ENCODE data around the gene USP12. TPM values are rescaled to one million over a fixed set of nuclear protein-coding genes. Genes with fewer than 3 reads are reported as not detected.

USP12 gene
- total and polyA plus RNA-seq, 4 donors = 5.7 to 43.7 (median 11.9) TPM

- H3K4me3 ChIP-seq (ENCODE audit: low read depth in 1 of 3, low read length in 3 of 3) = no peak overlapping the region
- H3K9ac ChIP-seq (ENCODE audit: low read depth in 1 of 2, low read length in 2 of 2) = no peak overlapping the region
- H3K4me1 ChIP-seq (ENCODE audit: control insufficient read depth in 4 of 4, insufficient read depth in 4 of 4, low read length in 3 of 4) = no peaks in the 10 kb centered on the region
- H3K27me3 ChIP-seq (ENCODE audit: control insufficient read depth in 4 of 4, insufficient read depth in 4 of 4, low read length in 3 of 4) = no peaks in the 10 kb centered on the region
- H3K27ac ChIP-seq (ENCODE audit: low read depth in 1 of 2, low read length in 2 of 2) = no peak overlapping the region
- H3K9me3 ChIP-seq (ENCODE audit: control insufficient read depth in 4 of 4, low read length in 3 of 4) = no peaks in the 10 kb centered on the region
- no peak for TF ChIP-seq GABPA (IDR thresholded peaks at IDR 0.05 in 1 of 2, conservative IDR thresholded peaks at IDR 0.05 in 1 of 2)
- TF ChIP-seq FOXA2 (IDR thresholded peaks at IDR 0.05) = no peak
- TF ChIP-seq SP1 (IDR thresholded peaks at IDR 0.05) = no peak
- TF ChIP-seq HNF4G (IDR thresholded peaks at IDR 0.05) = no peak
- no peak for TF ChIP-seq RXRA (IDR thresholded peaks at IDR 0.05)
- TF ChIP-seq HNF4A (conservative IDR thresholded peaks at IDR 0.05) = no peak
- TF ChIP-seq CTCF (IDR thresholded peaks at IDR 0.05; ENCODE audit: low read depth, low read length, missing input control) = no peak
- no peak for TF ChIP-seq MAX (IDR thresholded peaks at IDR 0.05)
- no peak for DNase-seq (ENCODE audit: low spot score)
- 92% methylated on average over 3 of the region's 3 CpGs for WGBS
- no peaks in the 10 kb centered on the region for H3K36me3 ChIP-seq (ENCODE audit: control insufficient read depth in 4 of 4, insufficient read depth in 3 of 4, low read depth in 1 of 4, low read length in 3 of 4)
These were observed 144.4 kb downstream of the USP12 start for GRCh38 chr13:27027086-27027667.

GRCh38 chr13:27026396-27026795 lies 145.2 kb downstream of the USP12 start:
- no peaks in the 10 kb centered on the region for H3K36me3 ChIP-seq (ENCODE audit: control insufficient read depth in 4 of 4, insufficient read depth in 3 of 4, low read depth in 1 of 4, low read length in 3 of 4)
- whole genome bisulfite sequencing = 79% methylated on average over 6 of the region's 6 CpGs
- no peaks in the 10 kb centered on the region for H3K9me3 ChIP-seq (ENCODE audit: control insufficient read depth in 4 of 4, low read length in 3 of 4)
- no peaks in the 10 kb centered on the region for H3K4me1 ChIP-seq (ENCODE audit: control insufficient read depth in 4 of 4, insufficient read depth in 4 of 4, low read length in 3 of 4)
- no peak for DNase-seq (ENCODE audit: low spot score)
- TF ChIP-seq JUND (IDR thresholded peaks at IDR 0.05) (no peak), RAD21 (IDR thresholded peaks at IDR 0.05) (no peak), GABPA (IDR thresholded peaks at IDR 0.05 in 1 of 2, conservative IDR thresholded peaks at IDR 0.05 in 1 of 2) (no peak), SP1 (IDR thresholded peaks at IDR 0.05) (no peak), TAF1 (conservative IDR thresholded peaks at IDR 0.05) (no peak), RXRA (IDR thresholded peaks at IDR 0.05) (no peak), ATF3 (IDR thresholded peaks at IDR 0.05) (no peak), HNF4A (conservative IDR thresholded peaks at IDR 0.05) (no peak), HNF4G (IDR thresholded peaks at IDR 0.05) (no peak), NR2F2 (IDR thresholded peaks at IDR 0.05) (no peak), REST (IDR thresholded peaks at IDR 0.05) (no peak), FOXA1 (IDR thresholded peaks at IDR 0.05) (no peak)
- no peak overlapping the region for H3K9ac ChIP-seq (ENCODE audit: low read depth in 1 of 2, low read length in 2 of 2)
- H3K27me3 ChIP-seq (ENCODE audit: control insufficient read depth in 4 of 4, insufficient read depth in 4 of 4, low read length in 3 of 4) = no peaks in the 10 kb centered on the region
- H3K4me3 ChIP-seq (ENCODE audit: low read depth in 1 of 3, low read length in 3 of 3) = no peak overlapping the region
- no peak overlapping the region for H3K27ac ChIP-seq (ENCODE audit: low read depth in 1 of 2, low read length in 2 of 2)

All from liver (tissue), 9 donors.